Upper lobe of left lung (tissue), 6 donors: ENCODE data around the gene NRP1. TPM values are rescaled to one million over a fixed set of nuclear protein-coding genes. Genes with fewer than 3 reads are reported as not detected.

Experiments
- ATAC-seq, 2 donors: fragments of 200-7000 bp; cut with Tn5 transposase; one replicate each; pipeline ENCODE4 v1.9.1; 2022; ENCODE audit warnings: mild to moderate bottlenecking in 2 of 2, moderate library complexity in 2 of 2; ENCODE audit not compliant: low FRiP score in 2 of 2
- DNase-seq, 2 donors: peaks; one replicate each; pipeline ENCODE4 v3.0.0-alpha.2; 2019 to 2020
- H3K27ac ChIP-seq, 4 donors: fragments of 200-600 bp; sonication (generic); one replicate each; pipeline ENCODE4 v1.5.1; 2016 to 2019
- H3K27me3 ChIP-seq, 4 donors: fragments of 200-600 bp; sonication (generic); one replicate each; pipeline ENCODE4 v1.5.1; 2017 to 2019
- H3K36me3 ChIP-seq, 4 donors: fragments of 200-600 bp; sonication (generic); one replicate each; pipeline ENCODE4 v1.5.1; 2016 to 2019
- H3K4me1 ChIP-seq, 4 donors: fragments of 200-600 bp; sonication (generic); one replicate each; pipeline ENCODE4 v1.5.1; 2018 to 2019
- H3K4me3 ChIP-seq, 4 donors: fragments of 200-600 bp; sonication (generic); one replicate each; pipeline ENCODE4 v1.5.1; 2017 to 2019; ENCODE audit warnings: mild to moderate bottlenecking in 2 of 4, moderate library complexity in 1 of 4
- H3K9me3 ChIP-seq, 4 donors: fragments of 200-600 bp; sonication (generic); one replicate each; pipeline ENCODE4 v1.5.1; 2018 to 2019
- CTCF ChIP-seq, 6 experiments: fragments of 450-650 bp in 4 of 6; fragments of 200-600 bp in 2 of 6; sonication (generic) in 2 of 6; IDR thresholded peaks; one replicate each; pipeline ENCODE4 v1.5.1; 2016 to 2019; ENCODE audit warnings: antibody characterized with exemption in 6 of 6
- EP300 ChIP-seq, 4 donors: sonication (generic); formaldehyde crosslinking; IDR thresholded peaks; one replicate each; pipeline ENCODE4 v1.5.1; 2017; ENCODE audit warnings: antibody characterized with exemption in 4 of 4, control low read depth in 2 of 4
- POLR2A ChIP-seq, 4 donors: fragments of 450-650 bp; IDR thresholded peaks; one replicate each; pipeline ENCODE4 v1.5.1; 2016 to 2017; ENCODE audit warnings: antibody characterized with exemption in 4 of 4, mild to moderate bottlenecking in 2 of 4
- POLR2AphosphoS5 ChIP-seq, 2 donors: sonication (generic); formaldehyde crosslinking; IDR thresholded peaks; one replicate each; pipeline ENCODE4 v1.5.1; 2017; ENCODE audit warnings: antibody characterized with exemption in 2 of 2
- WGBS, 2 donors: methylation state at CpG; one replicate each; pipeline ENCODE4 v1.1.5; 2017 to 2018; 5-methylcytosine and 5-hydroxymethylcytosine counted together
- total RNA-seq, 6 donors: library from RNA; depleted of rRNA in 4 of 6; stranded (reverse); fragments of >200 nt in 4 of 6; gene quantifications; one replicate each; pipeline versions ENCODE4 v1.1.0 to v1.2.1, GENCODE V29; 2016 to 2021
- donor health status: DM: no; HTN: no; CAD: no; lungs with moderate emphysema.
- donor health status: DM: no; HTN: yes; CAD: no; lungs with severe emphysema.

Gene NRP1
- total RNA-seq, 6 donors from 2014 or later: 48.5 to 136 (median 64.1) TPM

GRCh38 chr10:33146189-33147012, 188.1 kb downstream of the NRP1 start:
- Histone ChIP-seq H3K36me3 (no peaks in the 10 kb centered on the region), H3K27me3 (no peaks in the 10 kb centered on the region), H3K27ac (no peak overlapping the region), H3K9me3 (no peaks in the 10 kb centered on the region), H3K4me1 (no peaks in the 10 kb centered on the region), H3K4me3 (no peak overlapping the region)
- DNase-seq: no peak
- no peak for ATAC-seq
- TF ChIP-seq POLR2AphosphoS5 (IDR thresholded peaks at IDR 0.05): no peak
- WGBS, 2 donors: 93 to 94% methylated on average over 9 to 10 of the region's 10 CpGs

- no peaks in the 10 kb centered on the region for H3K36me3 ChIP-seq
Measured at GRCh38 chr10:33145451-33146188, 188.8 kb downstream of the NRP1 start.

GRCh38 chr10:33143160-33143728, 191.2 kb downstream of the NRP1 start:
- Histone ChIP-seq H3K27ac (no peak overlapping the region), H3K27me3 (no peaks in the 10 kb centered on the region), H3K4me3 (no peak overlapping the region), H3K9me3 (no peaks in the 10 kb centered on the region), H3K36me3 (no peaks in the 10 kb centered on the region), H3K4me1 (no peaks in the 10 kb centered on the region)
- no peak for DNase-seq
- 84 to 93% methylated on average over 5 of the region's 5 CpGs for WGBS, 2 donors
- TF ChIP-seq CTCF (IDR thresholded peaks at IDR 0.05) (no peak), POLR2AphosphoS5 (IDR thresholded peaks at IDR 0.05) (no peak), POLR2A (IDR thresholded peaks at IDR 0.05) (no peak), EP300 (IDR thresholded peaks at IDR 0.05) (no peak)
- peak in 1 of 2 donors; percentile 58 for ATAC-seq

More at GRCh38 chr10:33145451-33146188, 188.8 kb downstream of the NRP1 start:
- Histone ChIP-seq H3K27ac (no peak overlapping the region), H3K9me3 (no peaks in the 10 kb centered on the region), H3K4me1 (no peaks in the 10 kb centered on the region), H3K27me3 (no peaks in the 10 kb centered on the region), H3K4me3 (no peak overlapping the region)
- WGBS, 2 donors: 85 to 93% methylated on average over 7 to 8 of the region's 8 CpGs
- ATAC-seq (no peak), DNase-seq (no peak)
- TF ChIP-seq EP300 (IDR thresholded peaks at IDR 0.05): no peak
- TF ChIP-seq POLR2AphosphoS5 (IDR thresholded peaks at IDR 0.05): no peak
- no peak for TF ChIP-seq CTCF (IDR thresholded peaks at IDR 0.05)

- no peak for DNase-seq
- WGBS, 2 donors: 76 to 88% methylated on average over 4 of the region's 4 CpGs
- Histone ChIP-seq H3K27me3 (no peaks in the 10 kb centered on the region), H3K4me3 (no peak overlapping the region), H3K36me3 (no peaks in the 10 kb centered on the region), H3K4me1 (no peaks in the 10 kb centered on the region), H3K9me3 (no peaks in the 10 kb centered on the region), H3K27ac (no peak overlapping the region)
- TF ChIP-seq CTCF (IDR thresholded peaks at IDR 0.05): no peak
- TF ChIP-seq POLR2A (IDR thresholded peaks at IDR 0.05): no peak
- TF ChIP-seq EP300 (IDR thresholded peaks at IDR 0.05): no peak
- no peak for TF ChIP-seq POLR2AphosphoS5 (IDR thresholded peaks at IDR 0.05)
- peak in 1 of 2 donors; percentile 55 for ATAC-seq
Measured at GRCh38 chr10:33142295-33142694, 192.2 kb downstream of the NRP1 start.

GRCh38 chr10:33141251-33141650, 193.2 kb downstream of the NRP1 start:
- no peak for DNase-seq
- no peaks in the 10 kb centered on the region for H3K4me1 ChIP-seq
- TF ChIP-seq CTCF (IDR thresholded peaks at IDR 0.05): no peak
- TF ChIP-seq POLR2AphosphoS5 (IDR thresholded peaks at IDR 0.05): no peak
- TF ChIP-seq POLR2A (IDR thresholded peaks at IDR 0.05): no peak
- TF ChIP-seq EP300 (IDR thresholded peaks at IDR 0.05): no peak
- no peak for ATAC-seq
- no peak overlapping the region for H3K27ac ChIP-seq
- H3K36me3 ChIP-seq: no peaks in the 10 kb centered on the region
- no peaks in the 10 kb centered on the region for H3K27me3 ChIP-seq
- WGBS, 2 donors: 91 to 95% methylated on average over 3 of the region's 3 CpGs
- H3K4me3 ChIP-seq: no peak overlapping the region
- no peaks in the 10 kb centered on the region for H3K9me3 ChIP-seq
